A673 (cell line): Measurements from ENCODE around the gene DGKH.
A peak's percentile ranks its signal among the peaks of the same experiment; 100 is the strongest.

ENCODE experiments used
- CTCF ChIP-seq: fragments of 300-800, 200-600 bp; sonication (generic); conservative IDR thresholded peaks from 2 replicates; pipeline ENCODE4 v1.5.1; 2017; ENCODE audit warnings: low read depth, mild to moderate bottlenecking, antibody characterized with exemption, low read length, moderate library complexity, mixed read lengths
- EZH2 ChIP-seq: fragments of 200-600 bp; sonication (generic); IDR thresholded peaks from 2 replicates; pipeline ENCODE4 v1.6.1; 2017; ENCODE audit warnings: borderline replicate concordance, low read depth, mild to moderate bottlenecking, mixed read lengths, antibody characterized with exemption, low read length; ENCODE audit not compliant: poor library complexity, severe bottlenecking

GRCh38 chr13:42110410-42111155, 62.1 kb downstream of the DGKH start:
- TF ChIP-seq EZH2 (no peak), CTCF (peak; percentile 76)
